Left lung (tissue), 10 donors: Measurements from ENCODE around the gene COL15A1. TPM values are rescaled to one million over a fixed set of nuclear protein-coding genes. Genes with fewer than 3 reads are reported as not detected.

Source experiments
- ATAC-seq: fragments of 200-7000 bp; cut with Tn5 transposase; one replicate; pipeline ENCODE4 v1.9.1; 2020; ENCODE audit warnings: moderate library complexity
- DNase-seq, 4 donors: peaks; one replicate each; pipeline ENCODE4 v3.0.0-alpha.2; 2013 to 2020
- H3K27ac ChIP-seq, 2 donors: fragments of 200-600 bp; sonication (generic) in 1 of 2; one replicate each; pipeline versions ENCODE4 v1.5.0 to v1.8.0; 2020 to 2021
- H3K27me3 ChIP-seq, 2 donors: fragments of 200-600 bp; sonication (generic) in 1 of 2; one replicate each; pipeline versions ENCODE4 v1.5.0 to v1.8.0; 2020 to 2021
- H3K36me3 ChIP-seq, 2 donors: fragments of 200-600 bp; sonication (generic) in 1 of 2; one replicate each; pipeline versions ENCODE4 v1.5.0 to v1.8.0; 2020 to 2021
- H3K4me1 ChIP-seq, 2 donors: fragments of 200-600 bp; one replicate each; pipeline ENCODE4 v1.8.0; 2021
- H3K4me3 ChIP-seq, 2 donors: fragments of 200-600 bp; sonication (generic) in 1 of 2; one replicate each; pipeline versions ENCODE4 v1.5.0 to v1.8.0; 2020 to 2021; ENCODE audit warnings: mild to moderate bottlenecking in 1 of 2
- H3K9me3 ChIP-seq, 2 donors: fragments of 200-600 bp; sonication (generic) in 1 of 2; one replicate each; pipeline versions ENCODE4 v1.5.0 to v1.8.0; 2020 to 2021
- CTCF ChIP-seq, 2 donors: fragments of 200-600 bp; sonication (generic) in 1 of 2; IDR thresholded peaks; one replicate each; pipeline versions ENCODE4 v1.5.0 to v1.8.0; 2021; ENCODE audit warnings: antibody characterized with exemption in 2 of 2
- intact Hi-C, 2 donors: fragments of 100-400 bp; cut with DNase I; formaldehyde crosslinking; loops; one replicate each; pipeline versions ENCODE4 v1.11.2 to v1.14.2; 2022
- polyA plus RNA-seq, 6 donors: library from polyadenylated mRNA; unstranded; fragments of 120-200 nt; gene quantifications; one replicate each; pipeline ENCODE4 v1.2.1, GENCODE V29; 2013; ENCODE audit not compliant: insufficient read length in 6 of 6
- total RNA-seq, 2 donors: library from RNA; stranded (reverse); fragmentation: NEBNext Ultra II Directional; extraction: Animal tissue kit (Norgen Biotek cat#: 25700); gene quantifications; one replicate each; pipeline ENCODE4 v1.2.1, GENCODE V29; 2021
- donor health status: DM: no; HTN: yes; CAD: no.
- donor health status: DM: no; HTN: no; CAD: no.

COL15A1 gene
- total and polyA plus RNA-seq, 8 donors, result 2.4 to 58.4 (median 7.4) TPM

GRCh38 chr9:98903961-98904411 is 39.7 kb upstream of the COL15A1 start:
- intact Hi-C loops, result no loop called here
- DNase-seq (no peak), ATAC-seq (no peak)
- no peaks in the 10 kb centered on the region for H3K27me3 ChIP-seq
- no peaks in the 10 kb centered on the region for H3K36me3 ChIP-seq
- H3K9me3 ChIP-seq, result no peaks in the 10 kb centered on the region
- H3K4me3 ChIP-seq, result no peak overlapping the region
- no peak overlapping the region for H3K27ac ChIP-seq
- no peak for TF ChIP-seq CTCF (IDR thresholded peaks at IDR 0.05)
- peaks cover 7 to 12% of the 10 kb centered on the region in 2 donors for H3K4me1 ChIP-seq

GRCh38 chr9:98905015-98905414 is 38.7 kb upstream of the COL15A1 start:
- peaks cover 7 to 15% of the 10 kb centered on the region in 2 donors for H3K4me1 ChIP-seq
- intact Hi-C loops, result no loop called here
- no peak for ATAC-seq
- H3K4me3 ChIP-seq, result no peak overlapping the region
- no peaks in the 10 kb centered on the region for H3K9me3 ChIP-seq
- H3K27ac ChIP-seq, result no peak overlapping the region
- no peak for TF ChIP-seq CTCF (IDR thresholded peaks at IDR 0.05)
- H3K36me3 ChIP-seq, result no peaks in the 10 kb centered on the region
- H3K27me3 ChIP-seq, result no peaks in the 10 kb centered on the region
- no peak for DNase-seq

- intact Hi-C loops, result no loop called here
- H3K27ac ChIP-seq, result peak overlapping the region in 1 of 2 donors; percentile 25
- no peak overlapping the region for H3K4me3 ChIP-seq
- H3K4me1 ChIP-seq, result peaks cover 7 to 15% of the 10 kb centered on the region in 2 donors
- ATAC-seq (no peak), DNase-seq (no peak)
- H3K36me3 ChIP-seq, result no peaks in the 10 kb centered on the region
- H3K27me3 ChIP-seq, result no peaks in the 10 kb centered on the region
- no peaks in the 10 kb centered on the region for H3K9me3 ChIP-seq
- TF ChIP-seq CTCF (IDR thresholded peaks at IDR 0.05), result no peak
Observed at GRCh38 chr9:98906273-98907040, 37.2 kb upstream of the COL15A1 start.

- H3K9me3 ChIP-seq, result no peaks in the 10 kb centered on the region
- no peak for TF ChIP-seq CTCF (IDR thresholded peaks at IDR 0.05)
- ATAC-seq (no peak), DNase-seq (no peak)
- H3K4me1 ChIP-seq, result peaks cover 7 to 15% of the 10 kb centered on the region in 2 donors
- H3K4me3 ChIP-seq, result no peak overlapping the region
- no peaks in the 10 kb centered on the region for H3K36me3 ChIP-seq
- no peaks in the 10 kb centered on the region for H3K27me3 ChIP-seq
- intact Hi-C loops, result no loop called here
- peak overlapping the region; percentile 13 to 25 for H3K27ac ChIP-seq
Observed at GRCh38 chr9:98907055-98907454, 36.7 kb upstream of the COL15A1 start.

GRCh38 chr9:98908897-98909634 is 34.6 kb upstream of the COL15A1 start:
- TF ChIP-seq CTCF (IDR thresholded peaks at IDR 0.05), result no peak
- Histone ChIP-seq H3K36me3 (no peaks in the 10 kb centered on the region), H3K4me3 (no peak overlapping the region), H3K9me3 (no peaks in the 10 kb centered on the region), H3K27me3 (no peaks in the 10 kb centered on the region), H3K27ac (peak overlapping the region; percentile 66 to 76), H3K4me1 (peaks cover 7 to 15% of the 10 kb centered on the region in 2 donors)
- ATAC-seq (no peak), DNase-seq (no peak)
- intact Hi-C loops, result no loop called here
